BE2C (cell line): Measurements from ENCODE around the gene NPEPPS.

Source experiments
- DNase-seq: peaks from one replicate; pipeline ENCODE4 v3.0.0-alpha.2; 2020
- H3K27me3 ChIP-seq: fragments of 250-450 bp; sonication (Bioruptor Pico); 2 replicates; pipeline ENCODE4 v1.5.1; 2020; ENCODE audit warnings: mild to moderate bottlenecking
- H3K36me3 ChIP-seq: fragments of 250-450 bp; sonication (Bioruptor Pico); 2 replicates; pipeline ENCODE4 v1.5.1; 2020; ENCODE audit warnings: mild to moderate bottlenecking
- H3K4me1 ChIP-seq: fragments of 250-450 bp; sonication (Bioruptor Pico); 2 replicates; pipeline ENCODE4 v1.5.1; 2020
- H3K4me3 ChIP-seq: 2 replicates; pipeline ENCODE4 v1.5.1; 2011; ENCODE audit warnings: low read depth, low read length
- H3K9me3 ChIP-seq: fragments of 250-450 bp; sonication (Bioruptor Pico); 2 replicates; pipeline ENCODE4 v1.5.1; 2020
- CTCF ChIP-seq: IDR thresholded peaks from 2 replicates; pipeline ENCODE4 v1.5.1; 2012; ENCODE audit warnings: mild to moderate bottlenecking, low read depth, low read length

NPEPPS gene

GRCh38 chr17:47635734-47636133, 104.8 kb downstream of the NPEPPS start:
- TF ChIP-seq CTCF = no peak
- Histone ChIP-seq H3K27me3 (no peaks in the 10 kb centered on the region; the same call in 1 of the 2 replicates), H3K9me3 (no peaks in the 10 kb centered on the region; the same call in 1 of the 2 replicates)

GRCh38 chr17:47636273-47637030, 105.5 kb downstream of the NPEPPS start:
- Histone ChIP-seq H3K9me3 (no peaks in the 10 kb centered on the region; the same call in 1 of the 2 replicates), H3K27me3 (no peaks in the 10 kb centered on the region), H3K36me3 (peaks cover 5% of the 10 kb centered on the region), H3K4me1 (no peaks in the 10 kb centered on the region), H3K4me3 (no peak overlapping the region)
- TF ChIP-seq CTCF = no peak
- DNase-seq = no peak

More at GRCh38 chr17:47635734-47636133, 104.8 kb downstream of the NPEPPS start:
- no peak for DNase-seq
- Histone ChIP-seq H3K4me3 (no peak overlapping the region), H3K36me3 (peaks cover 5% of the 10 kb centered on the region), H3K4me1 (peaks cover under 1% of the 10 kb centered on the region; the same call in 1 of the 2 replicates)

GRCh38 chr17:47638903-47639302, 108.0 kb downstream of the NPEPPS start:
- DNase-seq = no peak
- Histone ChIP-seq H3K9me3 (no peaks in the 10 kb centered on the region; the same call in 1 of the 2 replicates), H3K4me3 (no peak overlapping the region), H3K36me3 (peaks cover 5% of the 10 kb centered on the region), H3K4me1 (no peaks in the 10 kb centered on the region), H3K27me3 (no peaks in the 10 kb centered on the region)
- no peak for TF ChIP-seq CTCF

GRCh38 chr17:47640076-47640475, 109.2 kb downstream of the NPEPPS start:
- no peak for DNase-seq
- Histone ChIP-seq H3K27me3 (no peaks in the 10 kb centered on the region), H3K4me3 (no peak overlapping the region), H3K9me3 (no peaks in the 10 kb centered on the region; the same call in 1 of the 2 replicates), H3K36me3 (peaks cover 5% of the 10 kb centered on the region), H3K4me1 (no peaks in the 10 kb centered on the region)
- TF ChIP-seq CTCF = no peak

- Histone ChIP-seq H3K36me3 (peaks cover 5% of the 10 kb centered on the region), H3K4me1 (no peaks in the 10 kb centered on the region), H3K4me3 (no peak overlapping the region), H3K9me3 (no peaks in the 10 kb centered on the region), H3K27me3 (no peaks in the 10 kb centered on the region)
- no peak for TF ChIP-seq CTCF
- DNase-seq = no peak
Observed at GRCh38 chr17:47641202-47641601, 110.3 kb downstream of the NPEPPS start.

GRCh38 chr17:47643116-47643515, 112.2 kb downstream of the NPEPPS start:
- Histone ChIP-seq H3K27me3 (no peaks in the 10 kb centered on the region), H3K4me3 (no peak overlapping the region), H3K4me1 (no peaks in the 10 kb centered on the region), H3K9me3 (no peaks in the 10 kb centered on the region), H3K36me3 (no peaks in the 10 kb centered on the region)
- TF ChIP-seq CTCF = no peak
- DNase-seq = no peak
